Limb (tissue), 2 donors: Measurements from ENCODE around the gene SMARCD3.

Experiments used
- DNase-seq, 2 donors: peaks; one replicate each; pipeline ENCODE4 v3.0.0-alpha.2; 2016; ENCODE audit errors: extremely low spot score in 2 of 2

Gene SMARCD3

DNA sequence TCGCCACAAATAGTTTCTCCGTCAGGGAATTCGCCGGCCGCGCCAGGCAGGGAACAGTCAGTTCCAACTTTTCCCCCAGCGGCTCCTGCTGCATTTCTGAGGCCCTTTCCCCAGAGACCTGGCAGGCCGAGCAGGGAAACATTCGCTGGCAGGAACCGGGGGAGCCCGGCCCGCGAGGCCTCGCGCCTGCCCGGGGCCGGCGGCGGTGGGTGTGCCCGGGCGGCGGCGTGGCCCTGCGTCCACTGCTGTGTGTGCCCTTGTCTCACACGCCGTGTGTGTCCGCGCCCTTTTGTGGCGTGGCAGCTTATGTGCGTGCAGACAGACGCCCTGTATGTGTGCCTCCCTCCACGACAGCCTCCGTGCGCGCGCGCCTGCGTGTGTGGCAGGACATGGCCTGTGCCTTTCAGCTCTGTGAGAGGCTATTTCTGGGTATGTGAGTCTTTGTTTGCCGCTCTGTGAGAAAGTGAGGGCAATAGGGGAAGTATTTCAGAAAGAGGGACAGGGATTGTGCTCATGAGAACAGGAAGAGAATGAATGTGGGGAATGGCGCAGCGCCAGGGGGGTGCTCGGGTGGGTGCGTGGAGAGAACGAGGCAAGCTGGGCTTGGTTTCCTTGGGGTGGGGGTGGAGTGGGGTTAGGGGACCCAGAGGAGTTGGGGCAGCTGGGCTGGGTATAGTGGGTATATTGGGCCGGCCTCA, 689 bp upstream of the SMARCD3 start:
- DNase-seq: peak; percentile 36 to 78

DNA sequence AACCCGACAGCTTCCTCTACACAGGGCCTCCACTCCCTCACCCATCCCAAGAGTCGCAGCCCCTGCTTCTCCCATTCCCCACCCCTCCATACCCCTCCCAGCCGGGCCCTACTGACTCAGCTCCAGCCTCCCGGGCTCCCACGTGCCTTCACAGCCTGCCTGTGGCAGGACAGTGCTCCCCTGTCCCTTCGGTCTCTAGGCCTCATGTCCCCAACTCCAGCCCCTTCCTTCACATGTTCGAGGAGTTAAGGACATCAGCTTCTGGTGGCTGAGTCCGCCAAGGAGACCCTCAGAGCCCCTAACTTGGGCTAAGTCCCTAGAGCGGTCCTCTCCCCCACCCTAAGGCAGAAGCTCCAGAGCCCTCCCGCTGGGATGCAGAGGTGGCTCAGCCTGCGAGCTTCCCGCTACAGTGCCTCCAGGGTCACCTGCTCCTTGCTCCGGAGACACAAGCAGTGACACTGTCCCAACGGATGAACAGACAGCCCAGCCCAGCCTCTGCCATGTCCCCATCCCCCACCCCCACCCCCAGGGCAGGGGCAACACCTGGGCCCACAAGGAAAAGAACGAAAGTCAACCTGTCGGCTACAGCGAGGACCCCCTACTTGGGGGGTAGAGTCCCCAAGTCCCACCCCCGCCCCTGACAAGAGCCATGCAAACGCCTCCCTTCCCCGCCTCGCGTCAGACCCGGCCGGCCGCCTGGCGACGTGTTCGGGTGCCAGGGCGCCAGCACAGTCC, 716 bp downstream of the SMARCD3 start:
- peak in 1 of 2 donors; percentile 66 for DNase-seq

DNA sequence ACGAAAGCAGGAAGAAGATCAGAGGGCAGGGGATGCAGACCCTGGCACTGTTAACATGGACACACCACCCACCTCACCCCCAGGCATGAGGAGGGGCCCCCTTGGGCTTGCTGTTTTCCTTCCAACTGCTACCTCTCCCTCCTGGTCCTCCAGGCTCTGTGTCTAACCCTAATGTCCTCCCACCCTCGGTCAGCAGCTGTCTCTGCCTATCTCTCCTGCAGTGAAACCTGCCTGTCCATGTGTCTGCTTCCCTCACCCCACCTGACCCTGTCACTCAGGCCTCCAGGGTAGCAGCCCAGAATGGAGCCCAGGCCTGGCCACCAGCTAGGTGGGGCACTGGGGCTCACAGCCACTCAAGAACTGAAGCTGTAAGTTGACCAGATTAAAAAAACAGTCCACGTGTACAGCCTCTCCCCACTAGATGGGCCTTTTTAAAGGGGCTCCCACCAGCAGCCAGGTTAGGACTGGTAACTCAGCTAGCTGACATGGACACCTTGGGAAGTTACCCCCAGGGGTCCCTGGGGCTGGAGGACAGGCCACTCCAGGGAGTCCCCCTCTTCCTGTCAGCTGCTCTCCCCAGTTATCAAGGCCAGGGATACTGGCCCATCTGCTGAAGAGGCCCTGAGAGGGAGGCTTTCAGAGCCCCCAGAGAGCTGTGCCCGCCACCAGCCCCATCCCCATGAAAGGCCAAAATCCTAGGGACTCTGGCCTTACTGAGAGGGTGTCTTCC, 1.5 kb downstream of the SMARCD3 start:
- peak; percentile 66 to 74 for DNase-seq

DNA sequence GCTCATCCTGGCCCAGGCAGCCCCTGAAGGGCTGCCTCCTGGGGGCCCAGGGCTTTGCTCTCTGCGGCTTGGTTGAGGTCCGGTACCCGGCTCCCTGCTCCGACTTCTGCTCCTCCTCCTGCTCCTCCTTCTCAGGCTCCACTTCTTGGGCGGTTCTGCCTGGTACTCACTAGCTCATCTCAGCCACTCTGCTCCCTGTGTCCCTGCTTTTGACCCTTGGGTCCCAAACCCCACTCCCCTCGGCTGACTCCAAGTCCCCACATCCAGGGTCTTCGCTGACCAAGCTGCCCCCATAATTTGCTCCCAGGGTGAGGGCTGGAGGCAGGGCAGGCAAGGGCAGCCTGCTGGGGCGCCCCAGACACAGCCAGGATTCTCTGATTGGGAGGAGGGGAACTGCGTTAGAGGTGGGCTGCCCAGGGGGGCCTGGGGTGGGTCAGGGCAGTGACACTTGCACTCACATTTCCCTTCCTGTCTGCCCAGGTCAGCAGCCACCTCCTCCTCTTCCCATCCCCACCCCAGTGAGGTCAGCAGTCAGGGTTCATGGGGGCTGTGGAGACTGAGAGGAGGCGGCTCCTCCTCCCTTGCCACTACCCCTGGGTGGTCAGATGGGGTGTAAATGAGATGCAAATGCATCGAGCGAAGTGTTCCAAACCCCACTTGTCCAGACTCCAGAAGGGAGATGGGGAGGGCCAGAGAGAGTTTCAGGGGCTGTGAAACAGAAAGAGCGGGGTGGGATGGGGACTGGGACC, 2.2 kb downstream of the SMARCD3 start:
- no peak for DNase-seq

DNA sequence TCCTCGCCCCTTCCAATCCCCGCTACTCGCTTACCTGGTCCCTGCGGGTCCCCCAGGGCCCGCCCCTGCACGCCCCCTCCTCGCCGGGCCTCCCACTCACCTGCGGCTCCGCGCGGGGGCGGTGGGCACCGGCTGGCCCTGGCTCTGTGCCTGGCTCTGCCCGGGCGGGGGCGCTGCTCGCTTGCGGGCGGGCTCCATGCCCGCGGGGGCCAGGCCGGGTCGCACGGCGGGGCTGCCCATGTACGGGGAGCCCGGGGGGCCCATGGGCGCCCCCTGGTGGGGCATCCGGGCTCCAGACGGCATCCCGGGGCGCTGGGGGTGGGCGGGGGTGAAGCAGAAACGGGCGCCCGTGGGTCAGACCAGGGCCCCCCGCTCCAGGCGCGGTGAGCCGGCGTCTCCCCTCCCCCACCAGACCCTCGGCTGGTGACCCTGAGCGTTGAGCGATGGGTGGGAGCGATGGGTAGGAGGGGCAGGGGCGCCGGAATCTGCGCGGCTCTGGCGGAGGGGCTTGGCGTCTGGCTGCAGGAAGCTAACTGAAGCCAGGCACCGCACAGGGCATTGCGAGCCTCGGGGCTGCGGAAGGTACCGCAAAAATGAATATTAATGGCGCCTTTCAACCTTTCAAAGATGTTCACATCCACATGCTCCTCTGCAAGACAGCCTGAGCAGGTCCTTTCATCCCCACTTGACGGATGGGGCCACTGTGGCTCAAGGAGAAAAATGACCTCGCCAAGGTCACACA, 3.0 kb downstream of the SMARCD3 start:
- DNase-seq: peak in 1 of 2 donors; percentile 79

DNA sequence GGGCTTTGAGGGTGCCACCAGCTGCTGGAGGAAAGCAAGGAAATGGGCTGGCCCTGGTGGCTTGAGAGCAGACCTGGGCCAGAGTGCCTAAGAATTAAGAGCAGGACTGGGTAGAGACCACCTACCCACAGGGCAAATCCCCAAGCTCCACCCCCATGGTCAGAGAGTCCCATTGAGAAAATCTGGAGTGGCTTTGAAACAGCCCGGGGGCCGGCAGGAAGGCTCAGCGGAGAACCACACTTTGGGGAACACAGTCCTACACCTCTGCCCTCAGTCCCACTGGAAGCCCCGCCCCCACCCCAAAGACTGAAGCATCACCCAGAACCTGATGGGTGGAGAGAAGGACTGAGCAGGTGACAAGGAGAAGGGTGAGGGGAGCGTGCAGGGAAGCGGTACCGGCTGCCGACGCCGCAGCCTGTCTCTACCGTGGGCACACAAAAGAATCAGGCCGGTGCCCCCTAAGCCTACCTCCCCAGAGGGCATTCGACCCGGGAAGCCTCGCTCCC, 3.6 kb downstream of the SMARCD3 start:
- no peak for DNase-seq

DNA sequence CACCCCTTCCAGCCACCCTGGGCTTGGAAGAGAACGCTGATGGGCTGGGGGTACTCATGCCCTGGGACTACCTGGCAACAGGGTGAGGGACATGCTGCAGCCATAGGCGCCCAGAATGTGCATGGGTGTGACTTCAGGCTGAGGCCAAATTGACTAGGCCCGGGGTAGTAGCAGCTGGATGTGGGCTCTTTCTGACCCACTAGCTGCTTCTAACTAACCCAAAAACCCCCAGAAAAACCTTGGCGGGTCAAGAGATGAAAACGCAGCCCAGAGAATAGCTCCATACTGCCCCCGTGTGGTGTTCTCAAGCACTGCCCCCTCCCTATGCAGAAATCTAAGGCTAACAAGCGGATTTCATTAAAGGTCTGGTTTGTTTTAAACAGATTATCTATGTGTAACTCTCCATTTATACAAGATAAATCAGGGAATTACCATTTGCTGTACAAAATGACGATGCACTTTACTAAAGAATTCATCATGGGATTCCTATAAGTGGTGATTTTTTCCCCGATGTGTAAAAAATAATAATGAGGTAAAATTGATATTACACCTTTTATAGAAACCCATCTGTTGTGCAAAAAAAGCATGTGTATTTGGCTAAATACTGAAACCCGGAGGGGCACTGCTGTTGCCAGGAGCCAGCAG, 4.2 kb downstream of the SMARCD3 start:
- DNase-seq: peak; percentile 49 to 76

DNA sequence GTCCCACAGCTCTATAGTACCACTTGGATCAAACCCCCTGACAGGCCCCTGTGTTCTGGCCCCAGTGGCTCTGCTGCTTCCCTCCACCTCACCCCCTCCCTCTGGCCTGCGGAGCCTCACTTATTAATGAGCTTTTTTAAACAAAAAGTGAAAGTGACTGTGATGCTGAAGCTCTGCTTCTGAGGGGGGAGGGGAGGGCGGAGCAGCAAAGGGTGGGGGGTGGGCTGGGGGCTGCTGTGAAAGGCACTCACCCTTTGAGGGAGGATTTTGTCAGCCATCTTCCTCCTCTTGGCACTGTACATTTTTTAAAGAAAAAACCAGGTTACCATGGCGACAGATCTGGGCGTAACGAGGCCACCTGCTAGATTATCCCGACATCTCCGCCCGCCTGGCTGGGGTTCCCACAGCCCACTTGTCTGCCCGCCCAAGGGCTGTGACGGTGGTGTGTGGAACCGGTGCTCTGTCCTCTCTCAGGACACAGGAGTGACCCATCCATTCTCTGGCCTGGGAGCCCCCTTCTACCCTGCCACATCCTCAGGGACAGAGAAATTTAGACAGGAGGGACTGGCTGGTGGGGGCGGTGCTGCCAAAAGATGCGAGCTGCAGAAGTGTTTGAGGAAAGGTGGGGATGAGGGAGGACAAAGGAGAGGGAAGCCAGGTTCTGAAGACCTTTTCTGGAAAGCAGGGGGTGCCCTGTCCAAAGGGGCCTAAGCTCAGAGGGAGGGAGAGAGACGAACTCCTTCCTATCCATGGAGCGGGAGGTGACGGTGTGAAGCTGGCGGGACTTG, 4.9 kb downstream of the SMARCD3 start:
- DNase-seq: peak in 1 of 2 donors; percentile 58

DNA sequence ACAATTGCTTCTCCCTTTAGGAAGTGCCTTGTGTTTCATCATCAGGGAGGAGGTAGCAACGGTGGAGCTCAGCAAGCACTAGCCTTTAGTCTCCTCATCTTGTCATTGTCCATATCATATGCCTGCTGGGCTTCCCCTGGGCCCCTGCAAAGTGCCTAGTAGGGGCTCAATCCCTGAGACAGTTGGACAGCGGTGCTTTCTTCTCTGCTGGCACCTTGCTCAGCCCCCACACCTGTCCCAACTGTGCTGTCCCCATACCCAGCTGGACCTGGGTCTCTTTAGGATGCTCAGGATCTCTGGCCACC, 5.5 kb downstream of the SMARCD3 start:
- DNase-seq: no peak

DNA sequence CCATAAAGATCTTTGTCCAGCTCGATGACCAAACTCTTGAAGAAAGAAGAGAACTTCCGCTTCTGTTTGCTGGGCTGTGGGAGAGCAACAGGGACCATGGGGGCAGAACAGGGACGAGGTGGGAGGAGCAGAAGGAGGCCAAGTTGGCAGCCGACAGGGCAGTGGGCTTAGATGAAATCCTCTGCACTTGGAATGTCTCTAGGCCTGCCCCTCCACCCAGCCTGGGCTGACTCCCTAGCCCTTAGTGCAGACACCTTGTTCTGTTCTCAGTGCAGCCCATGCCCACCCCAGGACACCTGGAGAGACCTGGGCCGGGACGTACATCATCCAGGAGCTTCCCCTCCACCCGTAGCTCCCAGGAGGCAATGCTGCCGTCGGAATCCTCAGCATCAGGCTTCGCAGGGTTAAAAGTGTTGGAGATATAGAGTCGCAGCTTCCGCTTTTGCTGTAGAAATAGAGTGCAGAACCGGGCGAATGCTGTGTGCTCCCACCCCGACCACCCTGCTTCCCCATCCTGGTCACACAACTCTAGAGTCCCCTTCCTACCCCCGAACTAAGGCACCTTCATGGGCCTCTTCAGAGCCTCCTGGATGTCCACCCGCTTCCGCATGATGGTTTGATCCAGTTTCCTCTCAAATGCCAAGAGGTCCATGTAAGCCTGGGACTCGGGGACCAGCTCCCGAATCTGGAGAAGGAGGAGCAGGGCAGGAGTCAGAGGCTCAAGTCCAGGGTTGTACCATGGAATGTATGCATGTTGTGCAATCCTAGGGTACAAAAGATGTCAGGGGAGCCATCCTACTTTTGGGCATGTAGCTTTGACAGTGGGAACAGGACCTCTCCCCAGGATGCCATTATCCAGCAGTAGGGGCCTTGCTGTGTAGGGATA, 6.1 kb downstream of the SMARCD3 start:
- DNase-seq: no peak

DNA sequence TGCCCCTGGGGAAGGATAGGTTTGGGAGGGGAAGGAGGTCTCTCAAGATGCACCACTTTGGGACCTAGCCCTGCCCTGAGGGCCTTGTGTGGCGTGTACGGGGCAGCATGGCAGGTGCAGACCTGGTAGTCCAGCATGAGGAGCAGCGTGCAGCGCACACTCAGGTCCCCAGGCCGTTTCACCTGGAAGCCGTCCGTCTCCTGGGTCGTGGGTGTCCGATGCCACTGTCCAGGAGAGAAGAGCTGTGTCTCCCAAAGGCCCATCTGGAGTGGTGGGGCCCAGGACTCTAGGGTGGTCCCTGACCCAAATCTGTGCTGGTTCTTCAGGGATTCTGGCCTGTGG, 6.8 kb downstream of the SMARCD3 start:
- DNase-seq: no peak

DNA sequence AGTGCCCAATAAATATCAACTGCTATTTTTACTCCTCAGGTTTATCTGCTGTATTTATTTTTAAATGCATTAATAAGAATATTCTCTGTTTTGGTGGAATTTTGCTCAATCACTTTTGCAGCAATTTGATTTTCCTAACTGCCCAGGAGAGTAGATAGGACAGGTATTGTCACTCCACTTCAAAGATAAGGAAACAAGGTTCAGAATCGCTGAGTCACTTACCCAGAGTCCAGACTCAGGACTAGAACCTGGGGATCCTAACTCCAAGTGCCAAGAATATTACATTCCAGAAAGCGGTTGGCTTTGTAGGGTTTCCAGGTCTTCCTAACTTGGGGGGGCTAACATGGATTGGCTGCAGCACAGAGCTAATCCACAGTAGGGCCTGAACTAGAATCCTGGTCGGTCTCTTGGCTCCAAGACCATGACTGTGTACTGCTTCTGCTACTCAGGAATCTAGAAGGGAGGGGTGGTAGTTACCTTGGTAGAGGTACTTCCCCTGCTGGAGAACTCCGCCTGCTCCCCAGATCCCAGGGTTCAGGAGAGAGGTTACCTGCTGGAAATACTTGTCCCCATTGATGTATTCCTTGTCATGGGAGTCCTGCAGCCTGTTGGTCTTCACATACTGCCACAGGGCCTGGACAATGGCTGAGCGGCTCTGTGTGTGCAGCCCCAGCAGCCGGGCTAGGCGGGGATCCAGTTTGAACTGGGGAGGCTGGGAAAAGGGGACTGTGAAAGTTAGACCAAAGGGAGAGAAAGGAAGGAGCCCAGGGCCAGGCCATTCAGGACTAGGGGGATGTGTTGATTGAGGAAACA, 7.3 kb downstream of the SMARCD3 start:
- DNase-seq: no peak

DNA sequence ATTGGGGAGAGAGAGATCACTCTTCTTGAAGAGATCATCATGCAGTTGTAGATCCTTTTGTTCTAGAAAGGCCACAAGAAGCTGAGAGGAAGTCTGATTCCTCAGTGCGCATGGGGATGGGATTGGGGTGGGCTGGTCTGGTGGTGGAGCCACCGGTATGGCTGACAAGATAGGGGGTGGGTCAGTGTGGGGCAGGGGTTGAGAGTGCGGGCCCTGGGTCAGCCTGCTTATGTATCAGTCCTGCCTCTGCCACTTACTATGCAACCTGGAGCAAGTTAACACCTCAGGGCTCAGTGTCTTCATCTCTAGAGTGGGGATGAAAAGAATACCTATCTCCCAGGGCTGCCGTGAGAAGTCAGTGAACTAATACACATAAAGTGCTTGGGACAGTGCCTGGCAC, 8.0 kb downstream of the SMARCD3 start:
- DNase-seq: no peak

DNA sequence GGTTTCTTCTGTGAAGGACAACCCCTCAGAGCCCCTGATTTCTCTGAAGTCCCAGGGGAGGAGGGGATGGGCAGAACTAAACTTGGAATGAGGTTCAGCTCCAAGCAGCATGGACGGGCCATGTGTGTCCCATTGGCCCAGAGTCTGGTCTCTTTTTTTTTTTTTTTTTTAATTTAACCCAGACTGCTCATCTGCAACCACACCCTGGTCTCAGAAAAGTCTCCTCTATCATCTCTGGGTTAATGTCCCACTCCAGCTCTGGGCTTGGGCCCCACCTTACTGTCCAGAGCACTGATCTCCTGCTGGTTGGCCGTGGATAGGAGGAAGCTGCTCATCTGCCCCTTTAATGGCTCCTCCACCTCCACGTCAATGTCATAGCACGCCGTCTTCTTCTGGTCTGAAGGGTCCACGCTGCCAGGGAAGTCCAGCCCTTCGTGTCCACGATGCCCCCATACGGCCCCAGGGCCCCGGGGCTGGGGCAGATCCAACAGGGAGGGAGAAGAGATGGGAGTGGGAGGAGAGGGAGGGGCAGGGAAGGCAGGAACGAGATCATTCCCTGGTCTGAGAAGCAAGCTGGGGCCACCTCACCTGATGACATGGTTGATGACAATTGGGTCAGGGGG, 8.5 kb downstream of the SMARCD3 start:
- no peak for DNase-seq

DNA sequence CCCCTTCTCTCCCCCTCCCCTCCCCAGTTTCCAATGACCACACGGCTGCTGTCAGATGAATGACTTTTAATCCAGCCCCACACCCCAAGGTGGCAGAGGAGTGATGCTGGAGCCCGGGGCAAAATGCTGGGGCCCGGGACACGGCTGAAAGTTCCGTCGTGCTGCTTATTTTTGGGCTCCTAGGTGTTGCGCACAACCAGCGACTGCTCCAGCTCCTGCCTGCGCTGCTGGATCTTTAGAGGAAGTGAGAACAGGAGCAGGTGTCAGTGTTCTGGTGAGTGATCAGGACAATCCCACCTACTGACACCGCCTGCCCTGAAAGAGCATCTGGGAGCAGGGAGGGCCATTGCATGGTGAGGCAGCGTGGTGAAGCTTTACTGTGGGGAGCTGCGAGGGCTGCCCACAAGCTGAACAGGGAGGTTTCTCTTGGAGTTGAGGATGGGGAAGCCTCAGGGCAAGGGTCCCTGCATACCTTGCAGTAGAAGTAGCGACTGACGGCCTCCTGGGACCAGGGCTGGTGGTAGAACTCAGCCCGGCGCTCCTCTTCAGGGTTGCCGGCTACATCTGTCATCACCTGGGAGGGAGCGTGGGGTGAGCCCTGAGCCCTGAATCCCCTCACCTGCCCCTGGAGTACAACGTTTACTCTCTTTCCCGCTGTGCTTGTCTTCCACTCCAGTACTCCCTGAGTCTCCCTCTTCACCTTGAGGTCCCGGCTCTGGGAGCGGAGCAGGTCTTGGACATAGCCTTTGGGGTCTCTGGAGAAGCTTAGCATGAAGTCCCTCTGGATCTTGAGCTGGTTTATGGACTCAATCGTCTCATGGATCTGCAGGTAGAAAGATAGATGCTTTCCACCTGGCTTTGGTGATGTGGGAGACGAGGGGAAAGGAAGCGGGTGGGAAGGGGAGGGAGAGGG, 9.3 kb downstream of the SMARCD3 start:
- no peak for DNase-seq

DNA sequence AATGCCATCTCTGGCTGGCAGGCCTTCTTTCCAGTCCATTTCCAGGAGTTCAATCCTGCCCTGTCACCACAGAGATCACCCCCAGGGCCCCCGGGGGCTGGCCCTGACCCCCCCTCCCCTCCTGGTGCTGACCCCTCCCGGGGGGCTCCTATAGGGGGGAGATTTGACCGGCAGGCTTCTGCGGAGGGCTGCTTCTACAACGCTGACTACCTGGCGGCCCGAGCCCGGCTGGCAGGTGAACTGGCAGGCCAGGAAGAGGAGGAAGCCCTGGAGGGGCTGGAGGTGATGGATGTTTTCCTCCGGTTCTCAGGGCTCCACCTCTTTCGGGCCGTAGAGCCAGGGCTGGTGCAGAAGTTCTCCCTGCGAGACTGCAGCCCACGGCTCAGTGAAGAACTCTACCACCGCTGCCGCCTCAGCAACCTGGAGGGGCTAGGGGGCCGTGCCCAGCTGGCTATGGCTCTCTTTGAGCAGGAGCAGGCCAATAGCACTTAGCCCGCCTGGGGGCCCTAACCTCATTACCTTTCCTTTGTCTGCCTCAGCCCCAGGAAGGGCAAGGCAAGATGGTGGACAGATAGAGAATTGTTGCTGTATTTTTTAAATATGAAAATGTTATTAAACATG, 10.2 kb downstream of the SMARCD3 start:
- no peak for DNase-seq
